ENCODE measurements around the gene FRMD7.
"Not testable (repeated sequence)": the region's sequence is repeated elsewhere in the genome, so short reads cannot be mapped to it uniquely, and the experiment has no call there.

Gene FRMD7

GRCh38 chrX:132165005-132165404, 37.2 kb upstream of the FRMD7 start:
- no peaks in the 10 kb centered on the region for H3K27me3 ChIP-seq
- no peak for DNase-seq
- TF ChIP-seq CTCF (IDR thresholded peaks at IDR 0.05; ENCODE audit: low read depth, low read length): no peak

GRCh38 chrX:132163094-132163493, 35.3 kb upstream of the FRMD7 start:
- H3K36me3 ChIP-seq; H3K9me3 ChIP-seq; H3K4me3 ChIP-seq (ENCODE audit: low read depth, low read length); H3K27me3 ChIP-seq; DNase-seq; H3K4me1 ChIP-seq: not testable (repeated sequence)

More at GRCh38 chrX:132165005-132165404, 37.2 kb upstream of the FRMD7 start:
- no peaks in the 10 kb centered on the region for H3K4me1 ChIP-seq
- no peaks in the 10 kb centered on the region for H3K36me3 ChIP-seq
- no peaks in the 10 kb centered on the region for H3K9me3 ChIP-seq
- H3K4me3 ChIP-seq (ENCODE audit: low read depth, low read length): no peak overlapping the region

- no peak overlapping the region for H3K4me3 ChIP-seq (ENCODE audit: low read depth, low read length)
- H3K9me3 ChIP-seq: no peaks in the 10 kb centered on the region
- DNase-seq: no peak
- no peaks in the 10 kb centered on the region for H3K27me3 ChIP-seq
- H3K36me3 ChIP-seq: no peaks in the 10 kb centered on the region
- no peaks in the 10 kb centered on the region for H3K4me1 ChIP-seq
- TF ChIP-seq CTCF (IDR thresholded peaks at IDR 0.05; ENCODE audit: low read depth, low read length): no peak
Observed at GRCh38 chrX:132153166-132153565, 25.3 kb upstream of the FRMD7 start.

- Histone ChIP-seq H3K27me3 (no peaks in the 10 kb centered on the region), H3K4me3 (ENCODE audit: low read depth, low read length) (no peak overlapping the region), H3K9me3 (no peaks in the 10 kb centered on the region), H3K36me3 (no peaks in the 10 kb centered on the region), H3K4me1 (no peaks in the 10 kb centered on the region)
- DNase-seq: no peak
- TF ChIP-seq CTCF (IDR thresholded peaks at IDR 0.05; ENCODE audit: low read depth, low read length): no peak
Observed at GRCh38 chrX:132146456-132146855, 18.6 kb upstream of the FRMD7 start.

GRCh38 chrX:132144061-132144460, 16.2 kb upstream of the FRMD7 start:
- H3K27me3 ChIP-seq: no peaks in the 10 kb centered on the region
- no peak for DNase-seq
- H3K4me3 ChIP-seq (ENCODE audit: low read depth, low read length): no peak overlapping the region
- no peaks in the 10 kb centered on the region for H3K36me3 ChIP-seq
- no peak for TF ChIP-seq CTCF (IDR thresholded peaks at IDR 0.05; ENCODE audit: low read depth, low read length)
- H3K9me3 ChIP-seq: no peaks in the 10 kb centered on the region
- H3K4me1 ChIP-seq: no peaks in the 10 kb centered on the region

- Histone ChIP-seq H3K4me3 (ENCODE audit: low read depth, low read length) (no peak overlapping the region), H3K9me3 (no peaks in the 10 kb centered on the region), H3K27me3 (no peaks in the 10 kb centered on the region), H3K4me1 (no peaks in the 10 kb centered on the region), H3K36me3 (no peaks in the 10 kb centered on the region)
- DNase-seq: no peak
- TF ChIP-seq CTCF (IDR thresholded peaks at IDR 0.05; ENCODE audit: low read depth, low read length): no peak
Observed at GRCh38 chrX:132125906-132126305, 1.9 kb downstream of the FRMD7 start.

- DNase-seq: no peak
- H3K4me3 ChIP-seq (ENCODE audit: low read depth, low read length): no peak overlapping the region
- no peaks in the 10 kb centered on the region for H3K36me3 ChIP-seq
- no peak for TF ChIP-seq CTCF (IDR thresholded peaks at IDR 0.05; ENCODE audit: low read depth, low read length)
- no peaks in the 10 kb centered on the region for H3K9me3 ChIP-seq
- H3K27me3 ChIP-seq: no peaks in the 10 kb centered on the region
- H3K4me1 ChIP-seq: no peaks in the 10 kb centered on the region
Observed at GRCh38 chrX:132120913-132121312, 6.9 kb downstream of the FRMD7 start.
